Astrocyte (in vitro differentiated cells and primary cell): ENCODE results near the gene KRTAP5-5.
"Not testable (repeated sequence)": the region's sequence is repeated elsewhere in the genome, so short reads cannot be mapped to it uniquely, and the experiment has no call there.

Experiments used
- CTCF ChIP-seq: IDR thresholded peaks from 2 replicates; pipeline ENCODE4 v1.5.1; 2011; ENCODE audit warnings: low read depth, mild to moderate bottlenecking, inconsistent platforms, low read length, moderate library complexity; ENCODE audit not compliant: insufficient read depth
- EZH2 ChIP-seq: IDR thresholded peaks from 2 replicates; pipeline ENCODE4 v1.6.1; 2012; ENCODE audit warnings: mild to moderate bottlenecking, low read length, inconsistent platforms; ENCODE audit not compliant: insufficient read depth

- not testable (repeated sequence) for TF ChIP-seq CTCF, EZH2
Measured at GRCh38 chr11:1589191-1589963, 40.2 kb upstream of the KRTAP5-5 start.
